Measurements from ENCODE around the gene CDC25C.

GRCh38 chr5:138370537-138370936 lies 38.9 kb upstream of the CDC25C start:
- TF ChIP-seq CTCF (IDR thresholded peaks at IDR 0.05) (no peak), POLR2A (IDR thresholded peaks at IDR 0.05) (no peak)
